GM19099 (cell line): Measurements from ENCODE around the gene SIAE.
A peak's percentile ranks its signal among the peaks of the same experiment; 100 is the strongest.

Experiments used
- POLR2A ChIP-seq: IDR thresholded peaks from 3 replicates; pipeline ENCODE4 v1.6.1; 2011; ENCODE audit warnings: low read depth; ENCODE audit not compliant: insufficient read length; ENCODE audit errors: extremely low read depth

SIAE gene

GRCh38 chr11:124673333-124674167 is at the start of gene SIAE, which contains the start of gene SPA17:
Gene SIAE, minus strand, starts transcription at chr11:124673739. Its CDS starts 31 bp downstream, at chr11:124673708.
Gene SPA17, plus strand, starts transcription at chr11:124673904. Its CDS starts 1,361 bp downstream, at chr11:124675265.
- TF ChIP-seq POLR2A: peak; percentile 65

DNA sequence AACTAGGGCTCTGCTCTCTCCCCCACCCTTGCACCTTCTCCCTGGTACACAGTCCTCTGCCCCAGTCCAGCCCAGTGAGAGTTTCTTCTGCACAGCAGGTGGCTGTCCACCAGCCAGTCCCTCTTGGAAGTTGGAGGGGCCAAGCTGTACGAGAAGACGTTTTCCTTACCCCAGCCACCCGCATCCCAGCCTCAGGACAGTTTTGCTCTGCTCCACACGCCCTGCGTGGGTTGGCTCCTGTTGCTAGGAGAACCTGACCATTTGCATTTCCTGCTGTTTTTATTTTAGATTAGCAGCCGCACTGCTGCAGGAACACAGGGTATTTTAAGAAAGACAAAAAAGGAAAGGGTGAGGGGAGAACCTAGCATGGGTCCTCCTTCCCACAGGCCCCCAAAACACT is 48.6 kb upstream of the SIAE start:
- TF ChIP-seq POLR2A: no peak

DNA sequence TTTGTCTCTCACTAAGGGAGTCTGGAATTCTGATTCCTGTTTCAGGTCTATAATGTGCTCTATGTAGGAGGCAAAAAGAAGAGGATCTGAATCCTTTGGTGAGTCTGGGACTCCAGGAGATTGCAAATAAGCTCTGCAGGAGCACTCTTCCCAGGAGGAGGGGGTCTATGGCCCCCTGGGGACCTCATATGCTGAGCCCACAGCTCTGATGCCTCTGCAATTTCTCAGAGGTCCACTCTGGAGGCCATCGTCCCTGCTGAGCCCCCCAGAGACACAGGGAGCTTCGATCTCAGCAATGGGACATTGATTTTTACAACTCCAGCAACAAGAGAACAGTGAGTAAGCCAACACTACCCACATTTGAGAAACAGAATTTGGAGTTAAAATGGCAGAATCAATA is 46.0 kb upstream of the SIAE start:
- TF ChIP-seq POLR2A: no peak

DNA sequence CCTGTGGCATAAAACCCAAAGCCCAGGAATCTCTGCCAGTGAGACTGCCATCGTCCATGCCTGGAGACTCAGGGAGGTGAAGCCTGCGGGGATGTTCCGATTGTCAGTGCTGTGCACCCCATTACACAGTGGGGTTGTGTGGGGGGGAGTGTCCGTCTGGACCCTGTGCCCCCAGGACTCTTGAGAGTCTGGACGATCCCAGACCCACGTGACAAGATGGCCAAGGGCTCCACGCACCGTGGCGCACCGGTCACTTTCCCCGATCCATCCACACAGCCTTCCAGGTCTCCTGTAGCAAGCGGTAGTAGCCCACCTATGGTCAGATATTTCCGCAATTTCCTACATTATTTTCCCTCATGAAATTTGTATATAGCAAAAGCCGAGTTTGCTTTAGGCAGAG is 45.3 kb upstream of the SIAE start:
- TF ChIP-seq POLR2A: no peak

- no peak for TF ChIP-seq POLR2A
Observed at GRCh38 chr11:124717786-124718651, 44.5 kb upstream of the SIAE start.

GRCh38 chr11:124717421-124717785 is 43.9 kb upstream of the SIAE start:
- no peak for TF ChIP-seq POLR2A

GRCh38 chr11:124716591-124716990 is 43.1 kb upstream of the SIAE start:
- TF ChIP-seq POLR2A: no peak

DNA sequence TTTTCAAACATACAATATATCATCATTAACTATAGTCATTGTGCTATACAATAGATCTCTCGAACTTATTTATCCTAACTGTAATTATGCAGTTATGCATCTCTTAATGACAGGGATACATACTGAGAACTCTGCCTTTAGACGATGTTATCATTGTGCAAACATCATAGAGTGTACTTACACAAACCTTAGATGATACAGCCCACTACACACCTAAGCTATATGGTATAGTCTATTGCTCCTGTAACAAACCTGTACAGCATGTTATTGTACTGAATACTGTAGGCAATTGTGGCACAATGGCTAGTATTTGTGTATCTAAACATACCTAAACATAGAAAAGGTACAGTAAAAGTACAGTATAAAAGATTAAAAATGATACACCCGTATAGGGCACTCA is 38.9 kb upstream of the SIAE start:
- TF ChIP-seq POLR2A: no peak

- no peak for TF ChIP-seq POLR2A
Observed at GRCh38 chr11:124707829-124708228, 34.3 kb upstream of the SIAE start.

DNA sequence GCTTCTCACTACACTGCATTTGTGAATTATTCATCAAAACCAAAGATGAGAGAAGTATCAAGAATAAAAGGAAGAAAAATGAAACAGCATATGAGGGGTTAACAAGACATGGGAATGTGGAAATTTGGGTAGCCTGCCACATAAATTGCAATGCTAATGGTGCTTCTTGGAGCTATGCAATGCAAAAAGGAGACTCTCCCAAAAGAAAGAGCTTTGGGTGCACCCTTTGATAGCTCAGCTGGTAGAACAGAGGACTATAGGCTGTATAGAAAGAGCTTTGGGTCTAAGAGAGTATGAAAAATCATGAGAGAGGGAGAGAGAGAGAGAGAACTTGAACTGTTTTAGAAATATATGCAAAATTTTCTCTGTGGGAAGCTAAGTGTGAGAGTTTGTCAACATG is 26.5 kb upstream of the SIAE start:
- no peak for TF ChIP-seq POLR2A

DNA sequence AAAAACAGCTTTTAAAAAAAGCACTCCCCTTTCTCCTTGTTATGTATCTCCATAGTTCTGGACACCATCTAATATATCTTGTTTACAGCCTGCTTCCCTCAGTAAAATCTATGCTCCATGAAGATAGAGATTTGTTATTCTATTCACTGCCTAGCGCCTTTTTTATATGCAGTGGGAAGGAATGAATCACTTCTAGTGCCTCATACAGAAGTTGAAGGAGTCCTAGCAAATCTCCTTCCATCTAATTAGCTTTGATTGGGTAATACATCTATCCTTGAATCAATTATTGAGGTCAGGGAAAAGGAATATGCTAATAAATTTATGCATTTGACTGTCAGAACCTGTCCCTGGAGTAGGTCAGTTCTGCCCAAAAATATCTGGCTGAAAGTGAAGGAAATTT is 26.0 kb upstream of the SIAE start:
- no peak for TF ChIP-seq POLR2A

- TF ChIP-seq POLR2A: no peak
Observed at GRCh38 chr11:124693142-124693541, 19.6 kb upstream of the SIAE start.

DNA sequence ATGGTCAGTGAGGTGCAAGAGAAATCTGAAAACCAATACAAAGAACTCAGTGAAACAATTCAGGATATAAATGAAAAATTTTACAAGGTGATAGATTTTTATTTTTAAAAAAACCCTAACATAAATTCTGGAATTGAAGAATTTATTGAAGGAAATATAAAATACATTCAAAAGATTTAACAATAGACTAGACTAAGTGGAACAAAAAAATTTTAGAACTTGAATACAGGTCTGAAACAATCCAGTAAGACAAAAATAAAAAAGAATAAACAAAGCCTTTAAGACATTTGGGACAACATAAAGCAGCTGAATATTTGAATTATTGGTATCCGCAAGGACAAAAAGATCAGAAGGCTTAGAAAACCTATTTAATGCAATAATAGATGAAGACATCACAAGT is 8.9 kb upstream of the SIAE start:
- no peak for TF ChIP-seq POLR2A

DNA sequence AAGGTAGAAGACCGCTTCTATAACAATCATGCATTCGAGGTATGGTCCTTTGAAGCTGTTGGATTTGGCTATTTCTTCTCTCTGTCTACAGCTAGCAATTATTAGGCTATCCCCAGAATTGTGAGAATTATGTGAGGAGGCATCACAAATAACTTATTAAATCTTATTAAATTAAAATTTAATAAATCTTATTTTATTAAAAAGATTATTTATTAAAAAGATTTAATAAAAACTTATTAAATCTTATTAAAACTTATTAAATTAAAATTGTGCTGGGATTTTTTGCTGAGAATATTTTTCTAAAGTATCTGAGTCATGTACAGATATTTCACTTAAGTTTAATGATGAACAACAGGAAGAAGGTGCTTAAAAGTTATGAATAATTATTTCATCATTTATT is 7.9 kb upstream of the SIAE start:
- TF ChIP-seq POLR2A: no peak

DNA sequence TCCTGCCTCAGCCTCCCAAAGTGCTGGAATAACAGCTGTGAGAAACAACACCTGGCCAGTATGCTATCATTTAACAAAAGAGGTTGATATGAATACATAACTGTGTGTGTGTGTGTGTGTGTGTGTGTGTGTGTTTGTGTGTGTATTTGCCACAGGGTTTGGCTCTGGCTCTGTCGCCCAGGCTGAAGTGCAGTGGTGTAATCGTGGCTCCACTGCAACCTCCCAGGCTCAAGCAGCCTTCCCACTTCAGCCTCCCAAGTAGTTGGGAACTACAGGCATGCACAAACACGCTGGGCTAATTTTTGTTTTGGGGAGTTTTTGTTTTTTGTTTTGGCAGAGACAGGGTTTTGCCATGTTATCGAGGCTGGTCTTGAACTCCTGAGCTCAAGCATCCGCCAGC is 4.9 kb upstream of the SIAE start:
- no peak for TF ChIP-seq POLR2A

DNA sequence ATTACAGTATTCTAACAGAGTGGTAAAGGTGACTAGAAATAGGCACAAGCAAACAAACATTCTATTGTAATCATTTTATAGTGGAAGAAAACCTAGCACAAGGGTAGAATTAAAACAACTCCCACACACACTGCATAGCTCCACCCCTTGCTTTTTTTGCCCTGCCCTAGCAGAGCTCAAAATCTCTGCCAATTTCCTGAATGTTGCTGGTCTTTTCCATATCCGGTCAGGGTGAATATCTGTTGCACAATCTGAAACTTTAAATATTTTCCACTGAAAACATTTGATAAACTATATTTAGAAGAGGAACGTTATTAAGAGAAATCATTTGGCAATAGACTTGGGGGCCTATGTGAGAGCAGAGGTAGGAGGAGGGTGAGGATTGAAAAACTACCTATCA is 2.8 kb upstream of the SIAE start:
- no peak for TF ChIP-seq POLR2A
